Heart right ventricle (tissue), 16 donors: ENCODE results near the gene COL25A1. TPM values are rescaled to one million over a fixed set of nuclear protein-coding genes. Genes with fewer than 3 reads are reported as not detected.
"Not testable (repeated sequence)": the region's sequence is repeated elsewhere in the genome, so short reads cannot be mapped to it uniquely, and the experiment has no call there.

Experiments used
- ATAC-seq, 8 donors: fragments of 200-7000 bp; cut with Tn5 transposase; one replicate each; pipeline ENCODE4 v1.9.1; 2020; ENCODE audit warnings: mild to moderate bottlenecking in 8 of 8, moderate library complexity in 8 of 8, moderate number of reproducible peaks in 1 of 8
- DNase-seq, 2 donors: peaks; one replicate each; pipeline ENCODE4 v3.0.0-alpha.2; 2020
- H3K27ac ChIP-seq, 10 donors: fragments of 200-600 bp; sonication (generic) in 2 of 10; one replicate each; pipeline versions ENCODE4 v1.5.0 to v1.8.0; 2020 to 2022; ENCODE audit warnings: mild to moderate bottlenecking in 3 of 10
- H3K27me3 ChIP-seq, 7 donors: fragments of 200-600 bp; one replicate each; pipeline ENCODE4 v1.8.0; 2021 to 2022; ENCODE audit warnings: mild to moderate bottlenecking in 2 of 7
- H3K36me3 ChIP-seq, 9 donors: fragments of 200-600 bp; sonication (generic) in 1 of 9; one replicate each; pipeline versions ENCODE4 v1.5.0 to v1.8.0; 2020 to 2022; ENCODE audit warnings: mild to moderate bottlenecking in 2 of 9
- H3K4me1 ChIP-seq, 9 donors: fragments of 200-600 bp; sonication (generic) in 1 of 9; one replicate each; pipeline versions ENCODE4 v1.5.0 to v1.8.0; 2020 to 2022; ENCODE audit warnings: mild to moderate bottlenecking in 4 of 9
- H3K4me3 ChIP-seq, 10 donors: fragments of 200-600 bp; sonication (generic) in 2 of 10; one replicate each; pipeline versions ENCODE4 v1.5.0 to v1.8.0; 2020 to 2022; ENCODE audit warnings: mild to moderate bottlenecking in 7 of 10, moderate library complexity in 2 of 10
- H3K9me3 ChIP-seq, 11 donors: fragments of 200-600 bp in 10 of 11; sonication (generic) in 2 of 11; one replicate each; pipeline versions ENCODE4 v1.5.0 to v1.8.0; 2013 to 2022; ENCODE audit warnings: mild to moderate bottlenecking in 2 of 11, control low read depth in 1 of 11, moderate library complexity in 1 of 11
- CTCF ChIP-seq, 9 donors: fragments of 200-600 bp; sonication (generic) in 2 of 9; IDR thresholded peaks; one replicate each; pipeline versions ENCODE4 v1.5.0 to v1.8.0; 2021 to 2022; ENCODE audit warnings: antibody characterized with exemption in 9 of 9, mild to moderate bottlenecking in 5 of 9, moderate library complexity in 1 of 9
- WGBS, 2 donors: extraction: QIAGEN DNeasy Blood & Tissue Kit; methylation state at CpG; one replicate each; pipeline ENCODE4 v1.1.7; 2013; ENCODE audit warnings: inconsistent platforms in 1 of 2; 5-methylcytosine and 5-hydroxymethylcytosine counted together
- intact Hi-C, 10 donors: fragments of 100-400 bp; cut with DNase I; formaldehyde crosslinking; loops; one replicate each; pipeline versions ENCODE4 v1.11.1 to v1.14.2; 2022
- polyA plus RNA-seq, 2 donors: library from polyadenylated mRNA; stranded (reverse); fragments of 200-250 nt; gene quantifications; one replicate each; pipeline ENCODE4 v1.2.3, GENCODE V29; 2013
- total RNA-seq, 10 donors: library from RNA; stranded (reverse); fragmentation: NEBNext Ultra II Directional in 3 of 10; extraction: Animal tissue kit (Norgen Biotek cat#: 25700) in 3 of 10; gene quantifications; one replicate each; pipeline versions ENCODE4 v1.2.1 to v1.2.4, GENCODE V29; 2021 to 2023
- donor health status: Arrhythmogenic right ventricular cardiomyopathy.
- donor health status: ischemic (EF 13 %, LVEDD 7.1; RV severe dilation, severe dysfunction).
- donor health status: healthy with polysubstance abuse.
- donor health status: DM: no; HTN: yes; CAD: no.
- donor health status: DM: no; HTN: no; CAD: no.
- donor health status: ischemic (EF 25% LVEDD 6.9; RV normal size, moderate dysfunction).
- donor health status: ischemic (EF 25% LVEDD 5.7; RV mildly dilated, moderate dysfunction).
- donor health status: healthy.
- donor health status: DM: yes; HTN: yes; CAD: no.
- donor health status: Ischemic cardiomyopathy.
- donor health status: ischemic (EF 35%, LVEDD 5.7; RV mildly dilated, moderate dysfunction).
- donor health status: nonischemic (EF 11% LVEDD 7.7; RV severe dilation, severe dysfunction).
- donor health status: DM: yes; HTN: yes; CAD: no.
- donor health status: PGD.
- donor health status: ischemic (EF 29% LVEDD 5.4; RV normal size, mild dysfunction).
- donor health status: nonischemic (EF 23%, LVEDD 6.1; RV moderate dilation, normal function).

The COL25A1 gene
- total and polyA plus RNA-seq, 12 donors, result 0.07 to 1.2 (median 0.41) TPM

- TF ChIP-seq CTCF (IDR thresholded peaks at IDR 0.05), result no peak
- intact Hi-C loops, result no loop called here
- H3K9me3 ChIP-seq, result no peaks in the 10 kb centered on the region
- 82 to 83% methylated on average over 7 of the region's 7 CpGs for WGBS, 2 donors
- H3K27me3 ChIP-seq, result no peaks in the 10 kb centered on the region
- no peaks in the 10 kb centered on the region for H3K36me3 ChIP-seq
- H3K4me3 ChIP-seq, result no peak overlapping the region
- H3K4me1 ChIP-seq, result peaks cover 0 to 4% (median 0%) of the 10 kb centered on the region in 9 donors
- no peak for ATAC-seq
- DNase-seq, result no peak
- H3K27ac ChIP-seq, result no peak overlapping the region
Measured at GRCh38 chr4:108941904-108942430, 360.5 kb downstream of the COL25A1 start.

GRCh38 chr4:108940634-108941033, 361.8 kb downstream of the COL25A1 start:
- intact Hi-C loops, result no loop called here
- Histone ChIP-seq H3K4me1 (peaks cover 0 to 4% (median 0%) of the 10 kb centered on the region in 9 donors), H3K27ac (no peak overlapping the region), H3K4me3 (no peak overlapping the region), H3K27me3 (no peaks in the 10 kb centered on the region), H3K36me3 (no peaks in the 10 kb centered on the region), H3K9me3 (no peaks in the 10 kb centered on the region)
- 94% methylated on average over 1 of the region's 1 CpG for WGBS, 2 donors
- DNase-seq (no peak), ATAC-seq (no peak)
- TF ChIP-seq CTCF (IDR thresholded peaks at IDR 0.05), result no peak

GRCh38 chr4:108940149-108940548, 362.3 kb downstream of the COL25A1 start:
- H3K9me3 ChIP-seq, result no peaks in the 10 kb centered on the region
- peaks cover 0 to 4% (median 0%) of the 10 kb centered on the region in 9 donors for H3K4me1 ChIP-seq
- H3K27me3 ChIP-seq, result no peaks in the 10 kb centered on the region
- TF ChIP-seq CTCF (IDR thresholded peaks at IDR 0.05), result no peak
- ATAC-seq, result no peak
- DNase-seq, result no peak
- no peak overlapping the region for H3K4me3 ChIP-seq
- no peak overlapping the region for H3K27ac ChIP-seq
- no peaks in the 10 kb centered on the region for H3K36me3 ChIP-seq
- WGBS, 2 donors, result 85 to 88% methylated on average over 5 of the region's 5 CpGs
- intact Hi-C loops, result no loop called here

- Histone ChIP-seq H3K4me3 (no peak overlapping the region), H3K9me3 (no peaks in the 10 kb centered on the region), H3K4me1 (no peaks in the 10 kb centered on the region), H3K27ac (no peak overlapping the region), H3K27me3 (no peaks in the 10 kb centered on the region), H3K36me3 (no peaks in the 10 kb centered on the region)
- DNase-seq (no peak), ATAC-seq (no peak)
- TF ChIP-seq CTCF (IDR thresholded peaks at IDR 0.05), result no peak
- WGBS, 2 donors, result 67 to 73% methylated on average over 5 of the region's 5 CpGs
- intact Hi-C loops, result no loop called here
Measured at GRCh38 chr4:108937066-108937465, 365.4 kb downstream of the COL25A1 start.

GRCh38 chr4:108933925-108934324, 368.5 kb downstream of the COL25A1 start:
- not testable (repeated sequence) for DNase-seq
- 94 to 98% methylated on average over 5 of the region's 5 CpGs for WGBS, 2 donors

More at GRCh38 chr4:108933925-108934324, 368.5 kb downstream of the COL25A1 start:
- H3K4me1 ChIP-seq, ATAC-seq, intact Hi-C loops, H3K4me3 ChIP-seq, H3K27me3 ChIP-seq, H3K36me3 ChIP-seq, H3K27ac ChIP-seq, H3K9me3 ChIP-seq: not testable (repeated sequence)
